ENCODE measurements around the gene FOXA3.
"Not testable (repeated sequence)": the region's sequence is repeated elsewhere in the genome, so short reads cannot be mapped to it uniquely, and the experiment has no call there.

Gene FOXA3

GRCh38 chr19:45828945-45829344, 35.2 kb upstream of the FOXA3 start:
- DNase-seq = no peak

DNA sequence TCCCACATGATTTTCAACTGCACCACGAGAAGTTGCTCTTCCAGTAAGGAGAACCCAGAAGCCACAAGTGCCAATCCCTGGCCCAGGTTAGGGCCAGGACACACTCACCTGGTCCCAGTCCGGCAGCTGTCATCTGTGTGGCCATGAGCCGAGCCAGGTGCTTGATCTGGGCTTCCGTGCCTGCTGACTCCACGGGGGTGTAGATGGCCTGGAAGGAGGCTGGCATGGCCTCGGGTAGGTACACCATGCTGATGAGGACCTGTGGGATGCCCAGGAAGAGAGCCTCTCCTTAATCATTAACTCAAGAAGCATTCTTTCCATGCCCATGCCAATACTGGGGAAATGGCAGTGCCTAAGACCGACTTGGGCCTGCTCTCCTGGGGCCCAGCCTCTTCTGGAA, 29.2 kb upstream of the FOXA3 start:
- no peak for DNase-seq

- no peak for DNase-seq
These were observed 21.9 kb upstream of the FOXA3 start for GRCh38 chr19:45842198-45842597.

DNA sequence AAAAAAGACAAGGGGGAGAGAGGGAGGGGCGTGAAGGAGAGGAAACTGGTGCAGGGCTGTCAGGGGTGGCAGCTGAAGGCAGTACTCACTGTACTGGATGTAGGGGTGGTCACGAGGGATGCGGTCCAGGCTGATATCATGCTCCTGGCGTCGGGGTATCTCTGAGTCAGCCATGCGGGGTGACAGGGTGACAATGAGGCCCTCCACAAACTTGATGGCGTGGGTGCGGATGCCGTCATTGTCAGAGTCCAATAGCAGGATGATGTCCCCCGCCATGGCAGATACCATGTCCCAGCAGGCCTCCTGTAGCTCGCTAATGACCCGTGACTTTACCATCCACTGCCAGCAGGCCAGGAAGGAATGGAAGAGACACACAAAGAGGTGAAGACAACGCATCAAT, 16.5 kb upstream of the FOXA3 start:
- no peak for DNase-seq

- no peak for DNase-seq
These were observed 15.2 kb upstream of the FOXA3 start for GRCh38 chr19:45848922-45849321.

DNA sequence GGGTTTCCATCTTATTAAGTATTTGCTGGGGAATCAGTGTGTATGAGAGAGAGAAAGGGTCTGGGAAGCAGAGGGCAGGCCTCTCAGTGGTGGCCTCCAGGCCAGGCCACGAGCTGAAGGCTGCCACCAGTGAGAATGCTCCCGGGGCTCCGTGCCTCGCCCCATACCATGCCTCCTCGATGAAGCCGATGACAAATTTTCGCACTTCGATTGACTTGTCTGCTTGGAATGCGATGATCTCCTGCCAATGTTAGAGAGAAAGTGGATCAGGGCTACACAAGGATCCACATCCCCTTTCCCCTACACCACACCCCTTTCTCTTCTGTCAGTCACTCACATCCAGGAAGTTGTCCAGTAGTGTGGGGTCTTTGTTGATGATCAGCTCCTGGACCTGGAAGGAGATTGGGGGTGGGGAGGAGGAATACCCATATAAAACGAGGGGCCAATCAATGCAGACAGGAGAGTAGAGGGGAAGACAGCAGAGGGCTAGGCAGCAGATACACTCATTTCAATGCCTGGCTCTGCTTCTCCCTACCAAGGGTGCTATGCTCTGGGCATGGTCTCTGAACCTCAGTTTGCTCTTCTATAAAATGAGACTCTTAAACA, 11.9 kb upstream of the FOXA3 start:
- no peak for DNase-seq

DNA sequence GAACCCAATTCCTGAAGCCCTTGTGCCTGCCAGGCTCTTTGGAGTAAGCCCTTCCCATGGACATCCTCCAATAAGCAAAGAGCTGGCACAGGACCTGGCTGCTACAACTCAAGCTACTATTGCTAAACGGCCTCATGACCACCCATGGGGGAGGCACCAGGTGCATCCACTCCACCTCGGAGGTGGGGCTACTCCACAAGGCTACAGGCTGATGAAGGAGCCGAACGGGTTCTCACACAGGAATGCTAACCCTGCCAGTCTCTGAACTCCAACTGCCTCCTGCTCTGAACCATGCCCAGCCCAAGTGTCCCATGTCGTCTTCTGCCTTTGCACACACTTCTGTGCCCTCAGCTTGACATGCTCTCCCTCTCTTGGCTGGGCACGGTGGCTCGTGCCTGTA, 11.1 kb upstream of the FOXA3 start:
- no peak for DNase-seq

- DNase-seq = no peak
These were observed 9.9 kb upstream of the FOXA3 start for GRCh38 chr19:45854167-45854778.

GRCh38 chr19:45860359-45861259, 3.5 kb upstream of the FOXA3 start:
- no peak for DNase-seq

DNA sequence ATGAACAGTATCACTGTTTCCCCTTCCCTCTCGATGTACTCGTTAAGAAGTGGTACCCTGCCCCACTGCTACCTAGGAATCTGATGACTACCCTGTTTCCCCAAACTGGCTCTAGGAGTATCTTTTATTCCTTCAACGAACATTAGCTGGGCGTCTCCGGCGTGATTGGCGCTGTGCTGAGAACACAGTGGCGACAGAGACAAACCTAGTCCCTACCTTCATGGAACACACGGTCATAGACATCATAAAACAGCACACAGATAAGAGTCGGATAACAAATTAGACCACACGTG, 1.9 kb upstream of the FOXA3 start:
- no peak for DNase-seq

GRCh38 chr19:45862564-45863334, 1.4 kb upstream of the FOXA3 start, which contains the start of gene SYMPK:
TSS of gene SYMPK (minus strand) at chr19:45863147. CDS start at chr19:45854495, 8,652 bp downstream.
- DNase-seq = peak; percentile 96

- no peak for DNase-seq
These were observed 739 bp upstream of the FOXA3 start for GRCh38 chr19:45863335-45863839.

DNA sequence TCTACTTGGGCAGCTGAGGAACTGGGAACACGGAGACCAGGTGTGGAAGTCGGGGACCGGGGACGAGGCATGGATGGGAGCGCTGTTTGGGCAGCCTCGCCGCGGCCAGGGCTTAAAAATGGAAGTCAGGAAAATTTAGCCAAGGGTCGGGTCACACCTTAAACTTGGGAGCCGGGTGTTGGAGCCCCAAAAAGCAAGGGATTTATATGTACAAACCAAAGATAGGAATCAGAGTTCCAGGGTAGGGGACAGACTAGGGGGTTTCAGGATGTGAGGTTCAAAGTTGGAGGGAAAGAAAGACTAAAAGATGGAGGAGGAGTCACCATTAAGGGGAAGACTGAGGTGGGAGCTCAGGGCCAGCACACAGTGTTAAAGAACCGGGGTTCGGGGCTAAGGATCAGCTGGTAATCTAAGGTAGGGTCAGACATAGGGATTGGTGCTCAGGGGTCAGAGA, 530 bp downstream of the FOXA3 start:
- no peak for DNase-seq

- no peak for DNase-seq
These were observed 1.3 kb downstream of the FOXA3 start for GRCh38 chr19:45865269-45865948.

DNA sequence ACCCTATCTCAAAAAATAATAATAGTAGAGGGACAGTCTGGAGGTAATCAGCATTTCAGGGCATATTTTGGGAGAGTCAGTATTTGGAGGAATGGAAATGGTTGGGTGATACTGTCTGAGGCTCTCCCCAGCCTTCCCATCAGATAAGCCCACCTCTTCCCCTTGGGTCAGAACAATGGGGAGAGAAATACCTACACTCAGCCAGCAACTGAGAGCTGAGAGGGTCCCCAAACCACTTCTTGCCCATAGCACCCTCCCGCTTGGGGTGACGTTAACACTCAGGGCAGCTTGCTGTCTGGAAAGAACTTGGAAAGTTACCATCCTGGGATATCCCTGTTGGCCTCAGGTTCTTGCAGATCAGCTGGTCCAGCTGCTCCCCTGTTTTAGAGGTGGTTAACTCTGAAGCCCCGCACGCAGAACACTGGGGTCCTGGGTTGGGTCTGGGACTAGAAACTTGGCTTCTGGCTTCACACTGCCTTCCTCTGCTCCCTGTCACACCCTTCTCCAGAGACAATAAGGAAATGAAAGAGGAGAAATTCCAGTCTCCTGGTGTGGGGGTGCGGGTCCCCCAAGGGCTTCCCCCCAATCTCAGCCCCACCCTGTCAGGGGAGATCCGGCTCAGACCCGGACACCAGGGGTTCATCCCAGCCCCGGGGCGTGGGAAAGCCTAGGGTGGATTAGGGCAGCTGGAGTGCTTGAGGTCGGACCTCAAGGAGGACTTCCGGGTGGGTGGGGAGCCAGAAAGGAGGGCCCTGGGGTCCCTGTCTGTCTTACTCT, 2.5 kb downstream of the FOXA3 start:
- DNase-seq = no peak

GRCh38 chr19:45867241-45867640, 3.1 kb downstream of the FOXA3 start:
- not testable (repeated sequence) for DNase-seq

GRCh38 chr19:45870798-45871197, 6.7 kb downstream of the FOXA3 start:
- no peak for DNase-seq

- DNase-seq = no peak
These were observed 8.2 kb downstream of the FOXA3 start for GRCh38 chr19:45872095-45872919.

- no peak for DNase-seq
These were observed 9.2 kb downstream of the FOXA3 start for GRCh38 chr19:45873219-45873772.

DNA sequence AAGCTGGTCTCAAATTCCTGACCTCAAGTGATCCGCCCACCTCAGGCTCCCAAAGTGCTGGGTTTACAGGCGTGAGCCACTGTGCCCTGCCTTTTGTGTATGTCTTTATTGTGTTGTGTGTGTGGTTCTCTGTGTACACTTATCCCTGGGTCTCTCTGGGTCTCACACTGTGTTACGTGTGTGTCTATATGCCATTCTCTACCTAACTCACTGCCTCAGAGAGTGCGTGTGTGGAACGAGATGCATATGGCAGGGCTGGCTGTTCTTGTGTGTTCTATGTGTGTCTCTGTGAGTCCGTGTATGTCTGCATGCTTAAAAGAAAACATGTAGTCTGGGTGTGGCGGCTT, 10.5 kb downstream of the FOXA3 start:
- DNase-seq = no peak

DNA sequence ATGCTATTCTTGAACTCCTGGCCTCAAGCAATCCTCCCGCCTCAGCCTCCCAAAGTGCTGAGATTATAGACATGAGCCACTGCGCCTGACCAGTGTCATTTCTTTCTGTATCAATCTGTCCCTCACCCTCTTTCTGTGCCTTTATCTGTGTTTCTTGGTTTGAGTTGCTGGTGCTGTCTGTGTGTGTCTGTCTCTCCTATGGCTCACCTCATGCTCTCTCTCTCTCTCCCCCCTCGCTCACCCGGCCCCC, 12.0 kb downstream of the FOXA3 start:
- DNase-seq = no peak
